Ecto neural progenitor cell (in vitro differentiated cells): ENCODE results near the gene IZUMO4.
"Not testable (repeated sequence)": the region's sequence is repeated elsewhere in the genome, so short reads cannot be mapped to it uniquely, and the experiment has no call there.

Source experiments
- DNase-seq: peaks from one replicate; pipeline ENCODE4 v3.0.0-alpha.2; 2018; ENCODE audit warnings: low spot score

The IZUMO4 gene

DNA sequence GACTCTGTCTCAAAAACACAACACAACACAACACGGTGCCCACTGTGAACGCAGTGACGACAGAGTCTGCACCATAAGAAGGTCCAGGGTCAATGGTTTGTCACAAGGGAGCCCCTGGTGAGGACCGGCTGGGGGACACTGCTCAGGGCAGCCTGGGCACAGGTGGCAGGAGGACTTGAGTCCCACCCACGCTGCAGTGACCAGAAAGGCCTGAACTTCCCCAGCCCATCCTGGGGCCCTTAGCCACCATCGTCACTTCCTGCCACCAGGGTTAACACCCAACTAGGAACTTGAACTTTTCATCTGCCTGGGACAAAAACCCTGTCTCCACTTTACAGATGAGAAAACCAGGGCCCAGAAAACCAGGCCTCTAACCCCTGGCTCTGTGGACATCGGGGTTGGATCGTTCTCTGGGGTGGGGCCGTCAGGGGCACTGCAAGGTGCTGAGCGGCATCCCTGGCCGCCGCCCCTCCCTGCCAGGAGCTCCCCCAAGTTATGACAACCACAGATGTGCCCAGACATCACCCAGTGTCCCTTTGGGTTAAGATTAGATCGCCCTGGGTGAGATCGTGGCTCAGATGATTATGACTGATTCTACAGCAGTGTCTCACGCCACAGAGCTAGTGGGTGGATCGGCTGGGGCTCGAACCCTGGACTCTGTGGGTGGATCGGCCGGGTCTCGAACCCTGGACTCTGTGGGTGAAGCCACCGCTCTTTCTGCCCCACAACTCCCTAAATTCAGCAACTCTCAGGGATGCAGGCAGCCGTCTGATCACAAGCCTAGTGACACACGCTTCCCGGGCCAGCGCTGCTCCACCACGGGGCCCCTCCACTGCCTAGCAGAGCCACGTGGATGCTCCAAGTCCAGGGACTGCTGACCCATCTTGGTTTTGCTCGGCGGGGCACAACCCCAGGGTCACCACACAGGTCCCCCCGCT, 14.6 kb upstream of the IZUMO4 start:
- no peak for DNase-seq

DNA sequence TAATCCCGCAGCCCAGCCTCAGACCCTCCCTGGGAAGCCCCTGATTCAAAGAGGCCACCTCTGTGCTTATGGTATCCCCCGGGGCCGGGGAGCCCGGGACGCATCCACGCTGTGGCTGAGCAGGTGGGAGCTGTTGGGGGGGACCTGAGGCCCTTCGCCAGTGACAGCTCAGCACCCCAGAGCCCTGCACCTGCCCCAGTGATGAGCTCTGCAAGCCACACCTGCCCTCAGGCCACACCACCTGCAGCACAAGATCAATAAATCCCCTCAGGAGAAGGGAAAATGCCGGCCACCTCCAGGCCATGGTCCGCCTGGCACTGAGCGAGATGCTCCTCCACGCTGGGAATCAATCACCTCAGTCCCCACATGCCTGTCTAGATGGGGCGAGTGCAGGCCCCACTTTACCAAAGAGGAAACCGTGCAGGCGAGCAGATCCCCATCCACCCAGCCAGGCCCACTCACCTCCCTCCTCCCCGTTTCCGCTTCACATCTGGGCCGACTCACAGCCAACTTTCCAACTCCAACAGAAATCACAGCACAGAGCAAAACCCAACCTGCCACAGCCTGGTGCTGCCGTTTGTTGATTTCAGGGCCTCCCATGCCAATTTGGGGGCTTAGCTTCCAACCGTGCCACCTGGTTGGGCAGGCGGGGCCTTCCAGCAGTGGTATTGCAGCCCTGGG, 13.4 kb upstream of the IZUMO4 start:
- no peak for DNase-seq

DNA sequence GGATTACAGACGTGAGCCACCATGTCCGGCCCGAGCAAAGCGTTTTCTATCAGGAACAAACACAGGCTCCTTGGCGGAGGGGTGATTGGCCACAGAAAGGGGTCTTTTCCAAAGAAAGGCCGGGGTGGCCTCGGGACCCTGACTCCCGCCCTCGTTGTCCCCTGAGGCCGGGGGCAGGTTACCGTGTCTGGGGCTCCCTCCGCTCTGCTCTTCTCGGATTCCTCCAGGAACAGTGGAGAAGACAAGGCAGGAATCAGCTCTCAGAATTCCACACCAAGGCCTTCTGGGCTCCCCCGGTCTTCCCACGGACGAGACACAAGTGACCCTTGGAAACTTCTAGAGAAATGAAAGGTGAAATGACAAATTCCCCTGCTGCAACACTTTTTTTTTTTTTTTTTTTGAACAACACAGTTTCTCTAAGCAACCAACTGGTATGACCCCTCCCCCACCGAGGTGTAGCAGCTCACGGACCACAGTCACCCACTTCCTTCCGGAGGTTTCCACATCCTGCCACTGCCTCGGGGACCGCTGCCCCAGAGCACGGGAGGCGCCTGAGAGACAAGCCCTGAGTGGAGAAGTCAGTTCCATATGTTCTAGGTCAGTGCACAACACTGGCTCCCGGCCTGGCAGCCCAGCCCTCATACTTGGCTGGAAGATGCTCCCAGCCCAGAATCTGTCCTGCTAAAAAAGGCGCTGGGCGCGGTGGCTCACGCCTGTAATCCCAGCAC, 11.6 kb upstream of the IZUMO4 start:
- no peak for DNase-seq

DNA sequence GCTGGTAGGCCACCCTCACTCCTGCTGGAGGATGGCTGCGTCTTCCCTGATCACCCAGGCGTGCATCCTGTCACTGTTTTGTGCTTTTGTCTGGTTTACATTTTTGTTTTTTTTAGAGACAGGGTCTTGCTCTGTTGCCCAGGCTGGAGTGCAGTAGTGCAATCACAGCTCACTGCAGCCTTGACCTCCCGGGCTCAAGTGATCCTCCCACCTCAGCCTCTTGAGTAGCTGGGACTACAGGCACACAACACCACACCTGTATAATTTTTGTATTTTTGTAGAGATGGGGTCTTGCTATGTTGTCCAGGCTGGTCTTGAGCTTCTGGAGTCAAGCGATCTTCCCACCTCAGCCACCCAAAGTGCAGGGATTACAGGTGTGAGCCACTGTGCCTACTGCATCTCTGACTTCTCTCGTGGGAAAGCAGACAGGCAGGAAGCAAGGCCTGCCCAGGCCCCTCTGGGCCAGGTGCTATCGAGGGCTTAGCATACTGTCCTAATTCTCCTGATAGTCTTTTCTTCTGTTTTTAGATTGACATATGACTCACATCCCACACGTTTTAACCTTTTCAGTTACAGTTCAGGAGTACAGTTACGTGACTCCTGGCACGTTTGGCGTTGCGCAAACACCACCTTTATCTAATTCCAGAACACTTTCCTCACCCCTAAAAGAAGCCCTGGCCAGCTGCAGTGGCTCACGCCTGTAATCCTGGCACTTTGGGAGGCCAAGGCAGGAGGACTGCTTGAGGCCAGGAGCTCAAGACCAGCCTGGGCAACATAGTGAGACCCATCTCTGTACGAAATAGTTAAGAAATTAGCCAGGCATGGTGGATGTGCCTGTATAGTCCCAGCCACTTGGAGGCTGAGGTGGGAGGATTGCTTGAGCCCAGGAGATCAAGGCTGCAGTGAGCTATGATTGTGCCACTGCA, 9.8 kb upstream of the IZUMO4 start:
- not testable (repeated sequence) for DNase-seq

DNA sequence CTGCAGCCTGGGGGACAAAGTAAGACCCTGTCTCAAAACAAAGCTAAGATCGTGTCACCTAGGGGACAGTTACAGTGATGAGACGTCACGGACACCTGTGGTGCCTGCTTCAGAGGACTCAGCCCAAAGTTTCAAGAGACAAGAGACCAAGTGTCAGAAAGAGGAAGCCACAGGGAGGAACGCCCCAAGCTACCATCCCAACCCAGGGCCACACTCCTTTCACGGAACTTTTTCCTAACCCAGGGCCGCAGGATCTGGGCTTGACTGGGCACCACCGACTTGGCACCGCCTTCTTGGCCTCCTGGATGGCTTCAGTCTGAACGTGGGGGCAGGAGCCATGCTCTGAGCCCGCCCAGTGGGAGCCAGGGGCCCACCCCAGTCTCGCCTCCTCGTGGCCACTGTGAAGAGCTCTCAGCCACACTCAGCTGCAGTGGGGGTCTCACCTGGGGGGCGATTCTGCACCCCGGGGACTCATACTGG, 9.1 kb upstream of the IZUMO4 start:
- no peak for DNase-seq

DNA sequence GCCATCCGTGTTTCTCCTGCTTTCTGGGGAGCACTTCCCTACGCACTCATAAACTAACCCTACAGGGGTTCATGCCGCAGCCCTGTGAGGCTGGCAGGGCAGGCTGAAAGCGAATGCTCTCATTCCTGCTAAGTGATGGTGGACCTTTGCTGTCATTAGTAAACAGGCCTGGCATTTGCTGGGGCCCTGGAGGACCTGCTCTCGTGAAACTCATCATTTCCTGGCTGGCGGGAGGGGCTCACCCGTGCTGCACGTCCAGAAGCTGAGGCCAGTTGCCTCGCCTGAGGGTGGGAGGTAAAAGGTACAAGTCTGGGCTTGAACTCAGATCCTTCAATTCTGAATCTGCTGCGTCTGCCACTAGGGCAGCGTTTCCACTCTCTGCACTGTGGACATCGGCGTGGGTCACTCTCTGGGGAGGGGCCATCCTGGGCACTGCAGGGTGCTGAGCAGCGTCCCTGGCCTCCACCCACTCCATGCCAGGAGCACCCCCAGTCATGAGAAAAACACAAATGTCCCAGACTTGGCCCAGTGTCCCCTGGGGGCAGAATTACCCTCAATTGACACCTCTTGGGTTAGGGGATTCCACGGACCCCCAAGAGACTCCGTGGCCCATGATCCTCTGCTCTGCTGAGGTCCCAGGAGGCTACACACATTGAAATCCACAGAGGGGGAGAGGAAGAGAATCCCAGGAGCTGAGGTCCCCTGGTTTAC, 7.6 kb upstream of the IZUMO4 start:
- no peak for DNase-seq

DNA sequence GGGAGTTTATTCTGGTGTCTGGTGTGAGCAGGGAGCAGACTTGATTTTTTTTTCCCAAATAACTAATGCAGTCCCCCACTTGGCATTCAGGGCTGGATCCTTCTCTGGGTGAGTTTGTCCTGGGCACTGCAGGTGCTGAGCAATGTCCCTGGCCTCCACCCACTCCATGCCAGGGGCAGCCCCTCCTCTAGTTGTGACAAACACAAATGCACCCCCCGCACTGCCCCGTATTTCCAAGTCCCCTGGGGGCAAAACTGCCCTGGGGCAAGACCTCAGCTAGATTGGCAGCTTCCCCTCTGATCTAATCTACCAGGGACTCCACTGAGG, 7.0 kb upstream of the IZUMO4 start:
- DNase-seq, result no peak

DNA sequence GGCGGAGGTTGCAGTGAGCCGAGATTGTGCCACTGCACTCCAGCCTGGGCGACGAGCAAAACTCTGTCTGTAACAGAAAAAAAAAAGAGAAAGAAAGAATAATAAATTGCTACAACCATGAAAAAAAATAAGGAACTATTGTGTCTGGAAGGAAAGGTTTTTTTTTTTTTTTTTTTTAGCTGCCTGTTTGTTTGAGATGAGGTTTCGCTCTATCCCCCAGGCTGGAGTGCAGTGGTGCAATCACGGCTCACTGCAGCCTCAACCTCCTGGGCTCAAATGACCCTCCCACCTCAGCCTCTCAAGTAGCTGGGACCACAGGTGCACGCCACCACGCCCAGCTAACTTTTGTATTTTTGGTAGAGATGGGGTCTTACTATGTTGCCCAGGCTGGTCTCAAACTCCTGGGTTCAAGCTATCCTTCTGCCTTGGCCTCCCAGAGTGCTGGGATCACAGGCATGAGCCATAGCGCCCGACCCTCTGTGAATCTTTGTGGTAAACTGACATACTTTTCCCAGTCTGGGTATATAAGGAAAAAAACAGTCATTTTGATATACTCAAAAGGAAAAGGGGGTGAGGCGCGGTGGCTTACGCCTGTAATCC, 4.7 kb upstream of the IZUMO4 start:
- not testable (repeated sequence) for DNase-seq

DNA sequence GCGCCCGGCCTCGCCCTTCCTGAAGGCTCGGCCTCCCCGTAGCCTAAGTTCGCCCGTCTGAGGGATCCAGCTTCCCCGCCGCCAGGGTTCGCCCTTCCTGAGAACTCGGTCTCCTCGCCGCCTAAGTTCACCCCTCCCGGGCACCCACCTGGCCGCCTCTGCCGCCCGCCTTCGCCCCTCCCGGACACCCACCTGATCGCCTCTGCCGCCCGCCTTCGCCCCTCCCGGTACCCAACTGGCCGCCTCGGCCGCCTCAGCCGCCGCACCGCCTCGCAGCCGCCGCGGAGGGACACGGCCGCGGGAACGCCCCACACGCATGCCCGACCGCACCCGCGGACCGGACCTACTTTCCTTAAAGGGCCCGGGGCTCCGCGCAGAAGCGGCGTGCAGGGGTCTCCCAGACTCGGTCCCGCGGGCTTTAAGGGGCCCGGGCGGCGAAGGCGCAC, 658 bp upstream of the IZUMO4 start, which contains the start of gene MOB3A:
MOB3A (minus strand) TSS at position 293 of the 446 bp plus-strand sequence. CDS start 17,766 bp downstream, outside the sequence.
- no peak for DNase-seq

DNA sequence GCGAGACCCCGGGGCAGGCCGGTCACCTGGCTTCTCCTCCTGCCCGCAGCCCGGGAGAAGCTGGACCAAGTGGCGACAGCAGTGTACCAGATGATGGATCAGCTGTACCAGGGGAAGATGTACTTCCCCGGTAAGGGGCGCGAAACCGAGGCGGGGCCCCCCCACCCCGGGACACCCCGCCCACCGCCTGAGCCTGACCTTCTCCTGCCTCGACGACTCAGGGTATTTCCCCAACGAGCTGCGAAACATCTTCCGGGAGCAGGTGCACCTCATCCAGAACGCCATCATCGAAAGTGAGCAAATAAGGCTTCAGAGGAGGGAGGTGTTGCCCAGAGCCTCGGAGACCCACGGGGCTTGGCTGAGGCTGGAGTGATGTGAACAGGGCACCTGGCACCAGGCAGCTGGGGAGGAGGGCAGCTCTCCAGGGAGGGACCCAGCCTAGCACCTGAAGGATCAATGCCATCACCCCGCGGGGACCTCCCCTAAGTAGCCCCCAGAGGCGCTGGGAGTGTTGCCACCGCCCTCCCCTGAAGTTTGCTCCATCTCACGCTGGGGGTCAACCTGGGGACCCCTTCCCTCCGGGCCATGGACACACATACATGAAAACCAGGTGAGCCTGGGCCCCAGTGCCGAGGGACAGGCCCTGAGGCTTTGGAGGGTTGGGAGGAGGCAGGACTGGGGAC, 629 bp downstream of the IZUMO4 start:
- DNase-seq, result no peak

DNA sequence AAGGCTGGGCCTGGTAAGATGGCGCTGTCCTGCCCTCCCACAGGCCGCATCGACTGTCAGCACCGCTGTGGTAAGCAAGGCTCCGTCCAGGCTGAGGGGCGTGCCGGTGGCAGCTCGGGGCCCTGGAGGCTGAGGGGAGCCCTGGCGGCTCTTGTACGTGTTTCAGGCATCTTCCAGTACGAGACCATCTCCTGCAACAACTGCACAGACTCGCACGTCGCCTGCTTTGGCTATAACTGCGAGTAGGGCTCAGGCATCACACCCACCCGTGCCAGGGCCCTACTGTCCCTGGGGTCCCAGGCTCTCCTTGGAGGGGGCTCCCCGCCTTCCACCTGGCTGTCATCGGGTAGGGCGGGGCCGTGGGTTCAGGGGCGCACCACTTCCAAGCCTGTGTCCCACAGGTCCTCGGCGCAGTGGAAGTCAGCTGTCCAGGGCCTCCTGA, 1.2 kb downstream of the IZUMO4 start:
- no peak for DNase-seq

DNA sequence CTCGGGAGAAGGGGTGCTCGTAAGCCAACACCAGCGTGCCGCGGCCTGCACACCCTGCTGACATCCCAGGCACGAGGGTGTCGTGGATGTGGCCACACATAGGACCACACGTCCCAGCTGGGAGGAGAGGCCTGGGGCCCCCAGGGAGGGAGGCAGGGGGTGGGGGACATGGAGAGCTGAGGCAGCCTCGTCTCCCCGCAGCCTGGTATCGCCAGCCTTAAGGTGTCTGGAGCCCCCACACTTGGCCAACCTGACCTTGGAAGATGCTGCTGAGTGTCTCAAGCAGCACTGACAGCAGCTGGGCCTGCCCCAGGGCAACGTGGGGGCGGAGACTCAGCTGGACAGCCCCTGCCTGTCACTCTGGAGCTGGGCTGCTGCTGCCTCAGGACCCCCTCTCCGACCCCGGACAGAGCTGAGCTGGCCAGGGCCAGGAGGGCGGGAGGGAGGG, 2.4 kb downstream of the IZUMO4 start:
- DNase-seq, result no peak

DNA sequence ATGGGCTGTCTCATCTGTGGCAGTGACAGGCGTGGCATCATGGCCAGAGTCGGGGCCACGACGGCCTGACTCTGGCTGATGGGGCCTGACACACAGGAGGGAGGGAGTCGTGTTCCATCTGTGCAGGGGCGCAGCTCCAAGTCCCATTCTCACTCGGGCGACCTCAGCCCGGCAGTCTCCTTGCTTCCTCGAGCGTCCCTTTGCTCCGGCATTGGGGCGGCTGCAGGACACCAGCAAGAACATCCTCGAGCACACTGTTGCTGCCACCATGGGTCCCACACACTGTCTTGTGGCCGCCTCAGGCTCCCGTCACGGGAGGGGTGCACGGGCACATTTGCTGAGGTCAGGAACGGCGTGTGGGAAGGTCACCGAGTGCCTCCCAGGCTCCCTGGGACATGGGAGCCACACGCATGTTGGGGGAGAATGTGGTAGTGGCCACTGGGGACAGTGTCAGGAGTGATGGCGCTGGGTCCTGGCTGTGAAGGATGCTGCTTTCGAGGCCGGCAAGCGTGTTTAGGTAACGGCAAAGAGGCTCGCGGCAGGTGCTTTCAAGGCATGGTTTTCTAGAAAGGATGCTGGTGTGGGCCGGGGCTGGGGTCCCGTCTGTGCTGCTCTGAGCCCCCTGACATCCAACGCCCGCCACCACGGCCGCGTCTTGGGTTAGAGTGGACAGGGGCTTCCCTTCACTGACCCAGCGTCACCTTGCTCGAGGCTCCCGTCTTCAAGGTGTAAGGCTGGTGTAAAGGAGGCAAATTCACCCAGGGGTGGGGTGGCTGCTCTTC, 3.4 kb downstream of the IZUMO4 start:
- no peak for DNase-seq

DNA sequence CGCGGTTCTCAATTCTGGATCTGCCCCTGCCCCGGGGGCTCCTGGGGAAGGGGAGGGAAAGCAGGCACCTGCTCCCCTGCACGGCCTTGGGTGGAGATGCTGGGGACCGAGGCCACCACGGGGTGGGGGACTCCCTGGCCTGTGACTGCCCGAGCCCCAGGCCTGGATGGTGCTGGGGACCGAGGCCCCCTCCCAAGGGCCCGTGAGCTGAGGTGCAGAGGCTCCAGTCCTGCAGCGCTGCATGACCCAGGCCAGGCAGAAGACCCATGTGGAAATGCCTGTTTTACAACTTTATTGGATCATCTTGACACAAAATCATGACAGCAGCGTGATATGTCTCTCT, 4.0 kb downstream of the IZUMO4 start:
- no peak for DNase-seq

DNA sequence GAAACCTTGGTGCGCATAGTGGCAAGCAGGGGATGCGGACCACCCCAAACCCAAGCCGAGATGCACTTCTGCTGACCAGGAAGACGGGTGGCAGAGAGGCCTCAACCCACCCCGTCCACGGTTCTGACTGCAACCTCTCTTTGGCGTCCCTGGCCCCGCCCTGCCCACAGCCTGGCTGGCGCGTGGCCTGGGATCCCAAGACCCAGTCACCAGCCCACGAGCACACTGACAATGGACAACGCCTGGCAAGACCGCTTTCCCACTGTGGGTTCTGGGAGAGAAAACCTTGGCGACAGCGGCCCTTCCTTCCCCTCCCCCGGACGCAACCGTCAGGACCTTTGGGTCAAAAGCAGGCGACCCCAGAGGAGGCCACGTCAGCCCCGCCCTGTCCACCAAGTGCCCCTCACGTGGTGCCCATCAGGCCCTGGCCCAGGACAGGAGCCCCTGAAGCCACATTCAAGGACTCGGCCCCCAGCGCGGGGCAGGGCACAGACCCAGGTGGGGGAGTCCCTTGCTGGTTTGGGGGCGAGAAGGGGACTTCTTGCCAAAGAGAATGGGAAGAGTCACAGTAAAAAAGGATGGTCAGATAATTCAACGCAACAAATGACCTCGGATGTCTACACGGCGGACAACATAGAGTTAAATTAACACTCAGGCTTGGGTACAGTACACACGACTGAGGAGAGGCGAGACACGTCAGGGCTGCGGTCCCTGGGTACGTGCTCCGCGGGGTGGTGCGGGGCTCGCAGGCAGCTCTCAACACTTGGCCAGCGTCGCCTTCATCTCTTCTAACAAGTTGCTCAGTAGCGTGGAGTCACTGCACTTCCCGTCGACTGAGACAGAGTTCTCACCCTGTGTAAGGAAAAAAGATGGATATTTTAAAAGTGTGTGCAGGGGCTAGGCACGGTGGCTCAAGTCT, 5.0 kb downstream of the IZUMO4 start:
- DNase-seq, result no peak

DNA sequence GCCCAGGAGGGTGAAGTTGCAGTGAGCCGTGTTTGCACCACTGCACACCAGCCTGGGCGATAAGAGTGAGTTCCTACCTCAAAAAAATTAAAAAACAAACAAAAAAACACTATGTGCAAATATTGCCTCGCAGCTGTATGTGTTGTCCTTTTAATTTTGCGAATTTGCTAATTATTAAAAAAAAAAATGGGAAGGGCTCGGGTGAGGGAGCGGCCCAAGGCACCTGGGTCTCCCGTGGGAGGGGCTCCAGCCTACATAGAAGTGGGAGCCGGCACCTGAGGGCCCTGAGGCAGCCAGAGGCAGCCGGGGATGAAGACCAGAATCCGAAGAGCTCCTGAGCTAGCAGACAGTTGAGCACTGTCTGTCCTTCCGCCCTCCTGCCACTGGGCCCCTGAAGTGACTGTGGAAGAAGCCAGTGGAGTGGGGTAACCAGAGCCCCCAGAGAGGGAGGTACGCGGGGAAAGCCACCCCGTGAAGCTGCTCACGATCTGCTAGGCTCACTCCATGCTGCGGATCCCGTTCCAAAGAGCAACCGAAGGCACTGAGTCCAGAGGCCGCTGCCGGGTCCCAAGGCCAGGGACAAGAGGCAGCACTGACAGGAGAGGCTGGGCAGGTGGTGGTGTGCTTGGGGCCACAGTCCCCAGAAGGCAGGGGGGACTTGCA, 6.5 kb downstream of the IZUMO4 start:
- DNase-seq, result no peak
